RWPE2 (cell line): Measurements from ENCODE around the gene PLCL2.

Experiments used
- ATAC-seq: fragments of 200-7000 bp; cut with Tn5 transposase; 3 replicates; pipeline ENCODE4 v1.9.1; 2021; ENCODE audit warnings: low read depth
- DNase-seq: peaks from one replicate; pipeline ENCODE4 v3.0.0-alpha.2; 2020; ENCODE audit warnings: low spot score
- H3K27ac ChIP-seq: fragments of 450-650 bp; 2 replicates; pipeline ENCODE4 v1.5.1; 2017; ENCODE audit warnings: mild to moderate bottlenecking; ENCODE audit not compliant: poor library complexity, severe bottlenecking
- H3K27me3 ChIP-seq: fragments of 250-450 bp; sonication (Bioruptor Pico); 2 replicates; pipeline ENCODE4 v1.5.1; 2021; ENCODE audit warnings: mild to moderate bottlenecking, moderate library complexity; ENCODE audit not compliant: insufficient read depth, poor library complexity, severe bottlenecking
- H3K36me3 ChIP-seq: fragments of 250-450 bp; sonication (Bioruptor Pico); 2 replicates; pipeline ENCODE4 v1.5.1; 2020; ENCODE audit warnings: low read depth, mild to moderate bottlenecking, moderate library complexity
- H3K4me1 ChIP-seq: fragments of 250-450 bp; sonication (Bioruptor Pico); 2 replicates; pipeline ENCODE4 v1.5.1; 2021; ENCODE audit warnings: mild to moderate bottlenecking, moderate library complexity; ENCODE audit not compliant: insufficient read depth, poor library complexity, severe bottlenecking
- H3K4me3 ChIP-seq: fragments of 250-450 bp; sonication (Bioruptor Pico); 2 replicates; pipeline ENCODE4 v1.5.1; 2021; ENCODE audit warnings: mild to moderate bottlenecking, moderate library complexity; ENCODE audit not compliant: severe bottlenecking
- H3K9me3 ChIP-seq: fragments of 250-450 bp; sonication (Bioruptor Pico); 2 replicates; pipeline ENCODE4 v1.5.1; 2021; ENCODE audit warnings: mild to moderate bottlenecking, moderate library complexity; ENCODE audit not compliant: severe bottlenecking
- CTCF ChIP-seq: fragments of 450-650 bp; IDR thresholded peaks from one replicate; pipeline ENCODE4 v1.5.1; 2017; ENCODE audit warnings: mild to moderate bottlenecking, moderate library complexity; ENCODE audit not compliant: poor library complexity, severe bottlenecking

The PLCL2 gene

GRCh38 chr3:16842272-16843270 lies 42.2 kb upstream of the PLCL2 start:
- Histone ChIP-seq H3K9me3 (no peaks in the 10 kb centered on the region), H3K27me3 (no peaks in the 10 kb centered on the region), H3K4me1 (no peaks in the 10 kb centered on the region), H3K36me3 (no peaks in the 10 kb centered on the region), H3K27ac (no peak overlapping the region), H3K4me3 (no peak overlapping the region)
- ATAC-seq (peak; percentile 35), DNase-seq (no peak)
- TF ChIP-seq CTCF = no peak

- H3K9me3 ChIP-seq = no peaks in the 10 kb centered on the region
- no peak for ATAC-seq
- no peaks in the 10 kb centered on the region for H3K36me3 ChIP-seq
- H3K4me3 ChIP-seq = no peak overlapping the region
- no peak for TF ChIP-seq CTCF
- no peak overlapping the region for H3K27ac ChIP-seq
- no peaks in the 10 kb centered on the region for H3K4me1 ChIP-seq
- no peaks in the 10 kb centered on the region for H3K27me3 ChIP-seq
- DNase-seq = no peak
Measured at GRCh38 chr3:16844222-16844621, 40.5 kb upstream of the PLCL2 start.

- Histone ChIP-seq H3K9me3 (no peaks in the 10 kb centered on the region), H3K4me1 (no peaks in the 10 kb centered on the region), H3K27ac (no peak overlapping the region), H3K4me3 (no peak overlapping the region), H3K36me3 (no peaks in the 10 kb centered on the region), H3K27me3 (no peaks in the 10 kb centered on the region)
- TF ChIP-seq CTCF = no peak
- ATAC-seq (no peak), DNase-seq (no peak)
Measured at GRCh38 chr3:16844791-16845190, 40.0 kb upstream of the PLCL2 start.

DNA sequence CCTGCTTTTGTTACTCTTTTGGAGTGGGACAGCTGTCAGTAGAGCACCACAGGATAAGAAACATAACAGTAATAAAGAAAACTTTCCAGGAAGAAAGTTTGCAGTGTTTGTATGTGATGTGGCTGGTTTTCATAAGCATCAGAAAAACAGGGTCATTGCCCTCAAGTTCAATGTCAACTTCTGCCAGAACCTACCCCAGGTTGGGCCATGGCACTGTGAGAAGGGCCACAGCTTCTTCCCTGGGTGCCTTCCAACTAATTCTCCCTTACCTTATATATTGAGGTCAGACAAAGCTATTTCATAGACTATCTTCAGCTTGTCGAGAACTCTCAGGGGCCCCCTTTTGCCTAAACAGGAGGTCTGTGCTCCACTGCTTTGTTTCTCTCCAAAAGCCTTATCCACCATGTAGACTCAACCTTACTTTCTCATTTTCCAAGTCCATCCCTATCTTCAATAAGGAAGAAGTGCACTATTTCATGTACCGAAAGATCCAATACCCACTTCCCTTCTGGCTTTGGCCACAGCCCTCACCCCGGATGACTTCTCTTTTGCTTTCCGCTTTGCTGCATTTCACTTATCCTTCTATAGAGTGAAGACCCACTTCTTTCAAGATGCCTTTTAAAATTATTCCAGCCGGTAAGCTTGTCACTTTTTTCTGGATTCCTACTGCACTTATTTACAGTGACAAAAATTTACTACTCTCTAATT lies 38.2 kb upstream of the PLCL2 start:
- H3K4me3 ChIP-seq = no peak overlapping the region
- no peaks in the 10 kb centered on the region for H3K27me3 ChIP-seq
- no peak for DNase-seq
- H3K27ac ChIP-seq = no peak overlapping the region
- no peaks in the 10 kb centered on the region for H3K9me3 ChIP-seq
- no peaks in the 10 kb centered on the region for H3K36me3 ChIP-seq
- H3K4me1 ChIP-seq = no peaks in the 10 kb centered on the region
- no peak for TF ChIP-seq CTCF
- ATAC-seq = no peak

GRCh38 chr3:16848007-16848406 lies 36.7 kb upstream of the PLCL2 start:
- H3K27ac ChIP-seq = no peak overlapping the region
- H3K4me3 ChIP-seq = no peak overlapping the region
- no peaks in the 10 kb centered on the region for H3K4me1 ChIP-seq
- no peaks in the 10 kb centered on the region for H3K9me3 ChIP-seq
- TF ChIP-seq CTCF = no peak
- no peaks in the 10 kb centered on the region for H3K27me3 ChIP-seq
- ATAC-seq = no peak
- no peaks in the 10 kb centered on the region for H3K36me3 ChIP-seq
- no peak for DNase-seq
